Fibroblast of mammary gland (primary cell): ENCODE results near the gene SYN1.

Source experiments
- DNase-seq: peaks from one replicate; pipeline ENCODE4 v3.0.0-alpha.2; 2010; ENCODE audit warnings: low read depth
- H3K4me3 ChIP-seq: 2 replicates; pipeline ENCODE4 v1.5.1; 2011; ENCODE audit warnings: low read depth, mild to moderate bottlenecking, low read length, moderate library complexity; ENCODE audit not compliant: control insufficient read depth
- CTCF ChIP-seq: conservative IDR thresholded peaks from 2 replicates; pipeline ENCODE4 v1.5.1; 2011; ENCODE audit warnings: low read depth, low read length, inconsistent platforms; ENCODE audit not compliant: control insufficient read depth, insufficient read depth

SYN1 gene

GRCh38 chrX:47574076-47574546 lies 45.5 kb downstream of the SYN1 start:
- no peak for TF ChIP-seq CTCF
- DNase-seq = no peak
- H3K4me3 ChIP-seq = no peak overlapping the region

GRCh38 chrX:47573341-47574075 lies 46.1 kb downstream of the SYN1 start:
- H3K4me3 ChIP-seq = no peak overlapping the region
- no peak for TF ChIP-seq CTCF
- DNase-seq = peak; percentile 79

- DNase-seq = no peak
- H3K4me3 ChIP-seq = no peak overlapping the region
- TF ChIP-seq CTCF = no peak
Observed at GRCh38 chrX:47572773-47573340, 46.8 kb downstream of the SYN1 start.

- DNase-seq = no peak
- TF ChIP-seq CTCF = no peak
- H3K4me3 ChIP-seq = no peak overlapping the region
Observed at GRCh38 chrX:47571896-47572295, 47.8 kb downstream of the SYN1 start.

DNA sequence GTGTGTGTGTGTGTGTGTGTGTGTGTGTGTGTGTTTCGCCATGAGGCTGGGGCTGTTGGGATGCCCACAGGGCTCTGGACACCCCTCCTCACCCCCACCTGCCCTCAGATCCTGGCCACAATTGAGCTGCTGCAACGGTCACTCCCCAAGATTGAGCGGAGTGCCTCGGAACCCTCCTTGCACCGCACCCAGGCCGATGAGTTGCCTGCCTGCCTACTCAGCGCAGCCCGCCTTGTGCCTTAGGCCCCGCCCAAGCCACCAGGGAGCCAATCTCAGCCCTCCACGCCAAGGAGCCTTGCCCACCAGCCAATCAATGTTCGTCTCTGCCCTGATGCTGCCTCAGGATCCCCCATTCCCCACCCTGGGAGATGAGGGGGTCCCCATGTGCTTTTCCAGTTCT lies 48.4 kb downstream of the SYN1 start:
- no peak overlapping the region for H3K4me3 ChIP-seq
- TF ChIP-seq CTCF = no peak
- no peak for DNase-seq

- H3K4me3 ChIP-seq = no peak overlapping the region
- no peak for TF ChIP-seq CTCF
- no peak for DNase-seq
Observed at GRCh38 chrX:47570794-47571193, 48.9 kb downstream of the SYN1 start.
